ENCODE results near the gene CFAP92. TPM values are rescaled to one million over a fixed set of nuclear protein-coding genes. Genes with fewer than 3 reads are reported as not detected.

CFAP92 gene
- total RNA-seq, 1 experiment from 2014 or later: 0.18 TPM

DNA sequence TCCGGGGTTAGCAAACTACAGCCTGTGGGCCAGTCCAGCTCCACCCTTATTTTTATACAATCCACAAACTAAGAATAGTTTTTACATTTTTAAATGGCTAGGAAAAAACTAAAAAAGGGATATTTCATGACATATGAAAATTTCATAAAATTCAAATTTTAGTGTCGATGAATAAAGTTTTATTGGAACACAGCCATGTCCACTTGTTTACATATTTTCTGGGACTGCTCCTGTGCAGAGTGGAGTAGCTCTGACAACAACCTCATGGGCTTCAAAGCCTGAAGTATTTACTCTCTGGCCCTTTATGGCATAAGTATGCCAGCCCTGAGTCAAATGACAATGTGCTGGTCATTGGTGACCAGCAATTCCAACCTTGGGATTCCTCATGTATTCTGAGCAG lies 24.4 kb upstream of the CFAP92 start:
- POLR2A ChIA-PET: no interaction called here
- no TSS peak for BruUV-seq (replicated peaks)
- CTCF ChIA-PET: no interaction called here

DNA sequence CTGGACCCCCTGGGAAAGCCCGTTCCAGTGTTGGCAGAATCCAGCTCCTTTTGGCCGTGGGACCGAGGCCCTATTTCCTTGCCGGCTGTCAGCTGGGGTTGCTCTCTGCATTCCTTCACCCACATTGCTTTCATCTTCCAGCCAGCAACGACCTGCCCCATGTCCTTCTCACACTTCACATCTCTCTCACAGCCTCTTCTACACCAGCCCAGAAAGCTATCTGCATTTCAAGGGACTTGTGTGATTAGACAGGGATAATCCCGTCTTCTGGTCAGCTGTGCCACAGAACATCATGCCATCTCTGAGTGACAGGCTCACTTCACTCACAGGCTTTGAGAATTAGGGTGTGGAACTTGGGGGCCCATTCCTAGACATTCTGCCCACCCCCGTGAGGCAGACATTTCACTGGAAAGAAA lies 23.6 kb upstream of the CFAP92 start:
- no peak overlapping the region for H3K27ac ChIP-seq (ENCODE audit: low read length)
- no TSS peak for BruUV-seq (replicated peaks)
- DNase-seq (ENCODE audit: low read depth, low spot score): no peak
- in situ Hi-C loops (cut with HindIII; ENCODE audit: low pct_unique_long_range_greater_than_20kb, low sequenced_read_pairs) (no loop called here), intact Hi-C loops (cut with micrococcal nuclease; ENCODE audit: unreplicated experiment) (no loop called here)
- no peaks in the 10 kb centered on the region for H3K36me3 ChIP-seq (ENCODE audit: control insufficient read depth, insufficient read depth, low read length)
- no peaks in the 10 kb centered on the region for H3K27me3 ChIP-seq (ENCODE audit: control insufficient read depth, insufficient read depth, low read length)
- H3K4me1 ChIP-seq (ENCODE audit: control insufficient read depth, insufficient read depth, low read length): no peaks in the 10 kb centered on the region
- no peak overlapping the region for H3K4me3 ChIP-seq (ENCODE audit: low read depth in 2 of 2, low read length in 2 of 2)
- no peaks in the 10 kb centered on the region for H3K9me3 ChIP-seq (ENCODE audit: control insufficient read depth, insufficient read depth, low read depth, low read length)
- CTCF ChIA-PET: no interaction called here
- TF ChIP-seq POLR2AphosphoS5 (IDR thresholded peaks at IDR 0.05; ENCODE audit: low read depth, low read length) (no peak), REST (IDR thresholded peaks at IDR 0.05; ENCODE audit: insufficient read depth in 1 of 2, low read depth in 2 of 2, low read length in 1 of 2) (no peak), SIN3A (IDR thresholded peaks at IDR 0.05; ENCODE audit: borderline replicate concordance, insufficient read depth, low read depth, low read length) (no peak), TCF7L2 (IDR thresholded peaks at IDR 0.05; ENCODE audit: low read depth, low read length) (no peak)
- TF ChIP-seq, protein P1, sequence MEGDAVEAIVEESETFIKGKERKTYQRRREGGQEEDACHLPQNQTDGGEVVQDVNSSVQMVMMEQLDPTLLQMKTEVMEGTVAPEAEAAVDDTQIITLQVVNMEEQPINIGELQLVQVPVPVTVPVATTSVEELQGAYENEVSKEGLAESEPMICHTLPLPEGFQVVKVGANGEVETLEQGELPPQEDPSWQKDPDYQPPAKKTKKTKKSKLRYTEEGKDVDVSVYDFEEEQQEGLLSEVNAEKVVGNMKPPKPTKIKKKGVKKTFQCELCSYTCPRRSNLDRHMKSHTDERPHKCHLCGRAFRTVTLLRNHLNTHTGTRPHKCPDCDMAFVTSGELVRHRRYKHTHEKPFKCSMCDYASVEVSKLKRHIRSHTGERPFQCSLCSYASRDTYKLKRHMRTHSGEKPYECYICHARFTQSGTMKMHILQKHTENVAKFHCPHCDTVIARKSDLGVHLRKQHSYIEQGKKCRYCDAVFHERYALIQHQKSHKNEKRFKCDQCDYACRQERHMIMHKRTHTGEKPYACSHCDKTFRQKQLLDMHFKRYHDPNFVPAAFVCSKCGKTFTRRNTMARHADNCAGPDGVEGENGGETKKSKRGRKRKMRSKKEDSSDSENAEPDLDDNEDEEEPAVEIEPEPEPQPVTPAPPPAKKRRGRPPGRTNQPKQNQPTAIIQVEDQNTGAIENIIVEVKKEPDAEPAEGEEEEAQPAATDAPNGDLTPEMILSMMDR (IDR thresholded peaks at IDR 0.05): no peak
- no peak for ATAC-seq
- POLR2A ChIA-PET: no interaction called here

More for the DNA sequence above, 24.4 kb upstream of the CFAP92 start:
- intact Hi-C loops (cut with micrococcal nuclease; ENCODE audit: unreplicated experiment) (no loop called here), in situ Hi-C loops (cut with HindIII; ENCODE audit: low pct_unique_long_range_greater_than_20kb, low sequenced_read_pairs) (no loop called here)
- Histone ChIP-seq H3K9me3 (ENCODE audit: control insufficient read depth, insufficient read depth, low read depth, low read length) (no peaks in the 10 kb centered on the region), H3K27me3 (ENCODE audit: control insufficient read depth, insufficient read depth, low read length) (no peaks in the 10 kb centered on the region), H3K4me3 (ENCODE audit: low read depth in 2 of 2, low read length in 2 of 2) (no peak overlapping the region), H3K36me3 (ENCODE audit: control insufficient read depth, insufficient read depth, low read length) (no peaks in the 10 kb centered on the region), H3K4me1 (ENCODE audit: control insufficient read depth, insufficient read depth, low read length) (no peaks in the 10 kb centered on the region), H3K27ac (ENCODE audit: low read length) (no peak overlapping the region)
- TF ChIP-seq REST (IDR thresholded peaks at IDR 0.05; ENCODE audit: insufficient read depth in 1 of 2, low read depth in 2 of 2, low read length in 1 of 2) (no peak), POLR2AphosphoS5 (IDR thresholded peaks at IDR 0.05; ENCODE audit: low read depth, low read length) (no peak), TCF7L2 (IDR thresholded peaks at IDR 0.05; ENCODE audit: low read depth, low read length) (no peak), SIN3A (IDR thresholded peaks at IDR 0.05; ENCODE audit: borderline replicate concordance, insufficient read depth, low read depth, low read length) (no peak)
- TF ChIP-seq, protein P1 (IDR thresholded peaks at IDR 0.05): no peak
- no peak for DNase-seq (ENCODE audit: low read depth, low spot score)
- no peak for ATAC-seq

Data from Panc1 (cell line).